ENCODE data around the gene YY2. TPM values are rescaled to one million over a fixed set of nuclear protein-coding genes. Genes with fewer than 3 reads are reported as not detected.
A peak's percentile ranks its signal among the peaks of the same experiment; 100 is the strongest.
"Not testable (repeated sequence)": the region's sequence is repeated elsewhere in the genome, so short reads cannot be mapped to it uniquely, and the experiment has no call there.

The YY2 gene
- total RNA-seq, result 1 to 10 TPM; 1.3 TPM

GRCh38 chrX:21855937-21856415 lies at the start of gene YY2:
Gene YY2, plus strand, starts transcription at chrX:21855987. Its CDS starts 498 bp downstream, at chrX:21856485.
- H3K27ac Mint-ChIP-seq, result no peak within 1 kb of the TSS
- POLR2A ChIA-PET, result interaction anchor here (1.1 kb wide), 1 partner anchor 15 kb away, joined by 3 read pairs; no protein-coding TSS in a partner anchor
- no peaks in the 10 kb centered on the region for H3K4me1 Mint-ChIP-seq
- H3K4me3 Mint-ChIP-seq, result no peak within 1 kb of the TSS
- no peaks in the 10 kb centered on the region for H3K9me3 Mint-ChIP-seq
- H3K36me3 Mint-ChIP-seq (ENCODE audit: low read depth), result peaks cover 15% of the 10 kb centered on the region
- DNase-seq, result no peak
- no peaks in the 10 kb centered on the region for H3K27me3 Mint-ChIP-seq
- CTCF ChIA-PET, result no interaction called here

- H3K27ac Mint-ChIP-seq, result no peak overlapping the region
- DNase-seq, result no peak
- no peaks in the 10 kb centered on the region for H3K36me3 Mint-ChIP-seq (ENCODE audit: low read depth)
- H3K9me3 Mint-ChIP-seq, result no peaks in the 10 kb centered on the region
- ChIA-PET POLR2A (no interaction called here), CTCF (no interaction called here)
- no peak overlapping the region for H3K4me3 Mint-ChIP-seq
- no peaks in the 10 kb centered on the region for H3K4me1 Mint-ChIP-seq
- peaks cover 1% of the 10 kb centered on the region for H3K27me3 Mint-ChIP-seq
Observed at GRCh38 chrX:21806691-21807090, 49.1 kb upstream of the YY2 start.

- POLR2A ChIA-PET, result no interaction called here
- CTCF ChIA-PET, result no interaction called here
- Mint-ChIP-seq H3K27ac (no peak overlapping the region), H3K4me3 (no peak overlapping the region), H3K36me3 (ENCODE audit: low read depth) (no peaks in the 10 kb centered on the region), H3K4me1 (no peaks in the 10 kb centered on the region), H3K27me3 (peaks cover 1% of the 10 kb centered on the region), H3K9me3 (no peaks in the 10 kb centered on the region)
- DNase-seq, result no peak
Observed at GRCh38 chrX:21811832-21812231, 44.0 kb upstream of the YY2 start.

- Mint-ChIP-seq H3K27ac (no peak overlapping the region), H3K27me3 (peaks cover 1% of the 10 kb centered on the region), H3K4me1 (no peaks in the 10 kb centered on the region), H3K36me3 (ENCODE audit: low read depth) (no peaks in the 10 kb centered on the region), H3K4me3 (no peak overlapping the region), H3K9me3 (no peaks in the 10 kb centered on the region)
- POLR2A ChIA-PET, result no interaction called here
- CTCF ChIA-PET, result no interaction called here
- DNase-seq, result no peak
Observed at GRCh38 chrX:21812628-21813027, 43.2 kb upstream of the YY2 start.

GRCh38 chrX:21813612-21814368 lies 42.0 kb upstream of the YY2 start:
- H3K27me3 Mint-ChIP-seq, result peaks cover 1% of the 10 kb centered on the region
- POLR2A ChIA-PET, result no interaction called here
- H3K27ac Mint-ChIP-seq, result no peak overlapping the region
- DNase-seq, result no peak
- no peaks in the 10 kb centered on the region for H3K4me1 Mint-ChIP-seq
- H3K9me3 Mint-ChIP-seq, result no peaks in the 10 kb centered on the region
- no peak overlapping the region for H3K4me3 Mint-ChIP-seq
- H3K36me3 Mint-ChIP-seq (ENCODE audit: low read depth), result no peaks in the 10 kb centered on the region
- CTCF ChIA-PET, result no interaction called here

- H3K27ac Mint-ChIP-seq, result no peak overlapping the region
- H3K27me3 Mint-ChIP-seq, result no peaks in the 10 kb centered on the region
- DNase-seq, result no peak
- CTCF ChIA-PET, result no interaction called here
- no peaks in the 10 kb centered on the region for H3K9me3 Mint-ChIP-seq
- H3K4me1 Mint-ChIP-seq, result no peaks in the 10 kb centered on the region
- POLR2A ChIA-PET, result no interaction called here
- no peak overlapping the region for H3K4me3 Mint-ChIP-seq
- H3K36me3 Mint-ChIP-seq (ENCODE audit: low read depth), result no peaks in the 10 kb centered on the region
Observed at GRCh38 chrX:21816136-21816535, 39.7 kb upstream of the YY2 start.

- H3K9me3 Mint-ChIP-seq, POLR2A ChIA-PET, CTCF ChIA-PET: not testable (repeated sequence)
Observed at GRCh38 chrX:21820170-21820569, 35.6 kb upstream of the YY2 start.

GRCh38 chrX:21821875-21822274 lies 33.9 kb upstream of the YY2 start:
- no peaks in the 10 kb centered on the region for H3K36me3 Mint-ChIP-seq (ENCODE audit: low read depth)
- CTCF ChIA-PET, result no interaction called here
- no peaks in the 10 kb centered on the region for H3K9me3 Mint-ChIP-seq
- H3K4me1 Mint-ChIP-seq, result no peaks in the 10 kb centered on the region
- no peak for DNase-seq
- no peak overlapping the region for H3K4me3 Mint-ChIP-seq
- H3K27me3 Mint-ChIP-seq, result peaks cover 2% of the 10 kb centered on the region
- H3K27ac Mint-ChIP-seq, result no peak overlapping the region
- POLR2A ChIA-PET, result no interaction called here

More at GRCh38 chrX:21820170-21820569, 35.6 kb upstream of the YY2 start:
- not testable (repeated sequence) for H3K4me1 Mint-ChIP-seq; DNase-seq; H3K36me3 Mint-ChIP-seq (ENCODE audit: low read depth); H3K27me3 Mint-ChIP-seq; H3K27ac Mint-ChIP-seq; H3K4me3 Mint-ChIP-seq

GRCh38 chrX:21831496-21831895 lies 24.3 kb upstream of the YY2 start:
- CTCF ChIA-PET, result no interaction called here
- no peak for DNase-seq
- POLR2A ChIA-PET, result no interaction called here
- Mint-ChIP-seq H3K4me3 (no peak overlapping the region), H3K27ac (no peak overlapping the region), H3K9me3 (no peaks in the 10 kb centered on the region), H3K4me1 (no peaks in the 10 kb centered on the region), H3K36me3 (ENCODE audit: low read depth) (no peaks in the 10 kb centered on the region), H3K27me3 (peaks cover 4% of the 10 kb centered on the region)

GRCh38 chrX:21837056-21837455 lies 18.7 kb upstream of the YY2 start:
- ChIA-PET POLR2A (no interaction called here), CTCF (no interaction called here)
- H3K27ac Mint-ChIP-seq, result no peak overlapping the region
- no peak for DNase-seq
- peaks cover 11% of the 10 kb centered on the region for H3K4me1 Mint-ChIP-seq
- H3K36me3 Mint-ChIP-seq (ENCODE audit: low read depth), result no peaks in the 10 kb centered on the region
- H3K4me3 Mint-ChIP-seq, result no peak overlapping the region
- H3K9me3 Mint-ChIP-seq, result no peaks in the 10 kb centered on the region
- H3K27me3 Mint-ChIP-seq, result peaks cover 4% of the 10 kb centered on the region

- no peak for DNase-seq
- Mint-ChIP-seq H3K4me3 (peak overlapping the region; percentile 76), H3K36me3 (ENCODE audit: low read depth) (peaks cover 6% of the 10 kb centered on the region), H3K4me1 (peaks cover 11% of the 10 kb centered on the region), H3K27me3 (peaks cover 2% of the 10 kb centered on the region), H3K9me3 (no peaks in the 10 kb centered on the region), H3K27ac (peak overlapping the region; percentile 84)
- ChIA-PET CTCF (interaction anchor here (1.2 to 3.0 kb wide), 3 partner anchors 103 to 146 kb away, joined by 3 to 25 read pairs (median 7); no protein-coding TSS in a partner anchor), POLR2A (interaction anchor here (1.4 to 1.9 kb wide), 3 partner anchors 12 to 134 kb away, joined by 3 to 8 read pairs (median 4); partner anchors contain the start of gene SMS)
Observed at GRCh38 chrX:21838937-21839333, 16.9 kb upstream of the YY2 start.

GRCh38 chrX:21839334-21840192 lies 16.2 kb upstream of the YY2 start, which contains the start of gene MBTPS2:
Gene MBTPS2, plus strand, starts transcription at chrX:21839617. Its CDS starts 118 bp downstream, at chrX:21839735.
- ChIA-PET CTCF (interaction anchor here (0.6 to 3.0 kb wide), 4 partner anchors 40 to 146 kb away, joined by 3 to 25 read pairs (median 5); no protein-coding TSS in a partner anchor), POLR2A (interaction anchor here (1.0 to 1.9 kb wide), 4 partner anchors 11 to 134 kb away, joined by 3 to 8 read pairs (median 4); partner anchors contain the start of gene SMS)
- Mint-ChIP-seq H3K4me3 (peak within 1 kb of the TSS; percentile 76), H3K36me3 (ENCODE audit: low read depth) (peaks cover 6% of the 10 kb centered on the region), H3K9me3 (no peaks in the 10 kb centered on the region), H3K4me1 (peaks cover 11% of the 10 kb centered on the region), H3K27me3 (peaks cover 2% of the 10 kb centered on the region), H3K27ac (peak within 1 kb of the TSS; percentile 84)
- DNase-seq, result peak; percentile 85

- Mint-ChIP-seq H3K27me3 (peaks cover 2% of the 10 kb centered on the region), H3K27ac (peak overlapping the region; percentile 75), H3K9me3 (no peaks in the 10 kb centered on the region), H3K4me3 (peak overlapping the region; percentile 76), H3K36me3 (ENCODE audit: low read depth) (peaks cover 8% of the 10 kb centered on the region), H3K4me1 (peaks cover 11% of the 10 kb centered on the region)
- DNase-seq, result peak; percentile 19
- CTCF ChIA-PET, result interaction anchor here (3.0 kb wide), 1 partner anchor 133 kb away, joined by 25 read pairs; no protein-coding TSS in a partner anchor
- POLR2A ChIA-PET, result interaction anchor here (0.9 to 1.8 kb wide), 3 partner anchors 16 to 132 kb away, joined by 3 to 8 read pairs (median 3); partner anchors contain the start of genes SMS and YY2
Observed at GRCh38 chrX:21840193-21840545, 15.6 kb upstream of the YY2 start.
